Esophagus muscularis mucosa (tissue), 4 donors: ENCODE data around the gene CFAP99. TPM values are rescaled to one million over a fixed set of nuclear protein-coding genes. Genes with fewer than 3 reads are reported as not detected.

Experiments
- DNase-seq: peaks from one replicate; pipeline ENCODE4 v3.0.0-alpha.2; 2017; ENCODE audit errors: extremely low spot score
- H3K27ac ChIP-seq, 4 donors: fragments of 200-600 bp; sonication (generic); replicated peaks in 1 of 4; 1 replicate in 3 of 4; 2 replicates in 1 of 4; pipeline ENCODE4 v1.5.1; 2016 to 2019; ENCODE audit warnings: mild to moderate bottlenecking in 1 of 4
- H3K27me3 ChIP-seq, 4 donors: fragments of 200-600 bp; sonication (generic); one replicate each; pipeline versions ENCODE4 v1.5.1 to v1.6.0; 2016 to 2019
- H3K36me3 ChIP-seq, 4 donors: fragments of 200-600 bp; sonication (generic); one replicate each; pipeline ENCODE4 v1.5.1; 2016 to 2019
- H3K4me1 ChIP-seq, 4 donors: fragments of 200-600 bp; sonication (generic); one replicate each; pipeline ENCODE4 v1.5.1; 2016 to 2019
- H3K4me3 ChIP-seq, 4 donors: fragments of 200-600 bp; sonication (generic); 1 replicate in 2 of 4; 2 replicates in 2 of 4; pipeline ENCODE4 v1.5.1; 2016 to 2019; ENCODE audit warnings: mild to moderate bottlenecking in 4 of 4, moderate library complexity in 1 of 4
- H3K9me3 ChIP-seq, 4 donors: fragments of 200-600 bp; sonication (generic); 1 replicate in 3 of 4; 2 replicates in 1 of 4; pipeline ENCODE4 v1.5.1; 2016 to 2019
- CTCF ChIP-seq, 3 experiments: fragments of 200-600 bp in 2 of 3; fragments of 450-650 bp in 1 of 3; sonication (generic) in 2 of 3; IDR thresholded peaks; one replicate each; pipeline ENCODE4 v1.5.1; 2017 to 2019; ENCODE audit warnings: antibody characterized with exemption in 3 of 3, mild to moderate bottlenecking in 2 of 3, moderate library complexity in 1 of 3
- EP300 ChIP-seq: sonication (generic); formaldehyde crosslinking; IDR thresholded peaks from one replicate; pipeline ENCODE4 v1.6.1; 2017; ENCODE audit warnings: antibody characterized with exemption
- POLR2A ChIP-seq: fragments of 450-650 bp; IDR thresholded peaks from one replicate; pipeline ENCODE4 v1.6.1; 2017; ENCODE audit warnings: antibody characterized with exemption, moderate library complexity, mild to moderate bottlenecking, low read depth
- POLR2AphosphoS5 ChIP-seq, 2 donors: sonication (generic); formaldehyde crosslinking; IDR thresholded peaks; one replicate each; pipeline ENCODE4 v1.6.1; 2017; ENCODE audit warnings: antibody characterized with exemption in 2 of 2
- WGBS: methylation state at CpG from one replicate; pipeline ENCODE4 v1.1.5; 2018; 5-methylcytosine and 5-hydroxymethylcytosine counted together
- intact Hi-C: fragments of 100-400 bp; cut with DNase I; formaldehyde crosslinking; loops from one replicate; pipeline ENCODE4 v1.15.1; 2023
- total RNA-seq, 4 donors: library from RNA; depleted of rRNA; stranded (reverse); fragments of >200 nt; gene quantifications; one replicate each; pipeline versions ENCODE4 v1.1.0 to v1.2.1, GENCODE V29; 2016

Gene CFAP99
- total RNA-seq, 4 donors from 2014 or later: 1.5 TPM; not detected in 3

- no peaks in the 10 kb centered on the region for H3K9me3 ChIP-seq
- DNase-seq: no peak
- no peaks in the 10 kb centered on the region for H3K36me3 ChIP-seq
- WGBS: 73% methylated on average over 21 of the region's 21 CpGs
- H3K27ac ChIP-seq: no peak overlapping the region
- H3K4me1 ChIP-seq: peaks cover 4 to 16% (median 7%) of the 10 kb centered on the region in 4 donors
- peaks cover 0 to 20% (median 0%) of the 10 kb centered on the region in 4 donors for H3K27me3 ChIP-seq
- intact Hi-C loops: no loop called here
- H3K4me3 ChIP-seq: no peak overlapping the region
- TF ChIP-seq POLR2AphosphoS5 (IDR thresholded peaks at IDR 0.05): no peak
- TF ChIP-seq CTCF (IDR thresholded peaks at IDR 0.05): no peak
- no peak for TF ChIP-seq EP300
- TF ChIP-seq POLR2A: no peak
These were observed 21.9 kb upstream of the CFAP99 start for GRCh38 chr4:2396781-2397368.

GRCh38 chr4:2397596-2398379 is 21.0 kb upstream of the CFAP99 start:
- WGBS: 81% methylated on average over 18 of the region's 20 CpGs
- Histone ChIP-seq H3K27ac (no peak overlapping the region), H3K36me3 (no peaks in the 10 kb centered on the region), H3K4me3 (no peak overlapping the region), H3K27me3 (peaks cover 0 to 20% (median 0%) of the 10 kb centered on the region in 4 donors), H3K4me1 (peaks cover 13 to 26% (median 16%) of the 10 kb centered on the region in 4 donors), H3K9me3 (no peaks in the 10 kb centered on the region)
- DNase-seq: no peak
- intact Hi-C loops: no loop called here
- TF ChIP-seq POLR2AphosphoS5 (IDR thresholded peaks at IDR 0.05): no peak
- TF ChIP-seq EP300: no peak
- no peak for TF ChIP-seq CTCF (IDR thresholded peaks at IDR 0.05)
- no peak for TF ChIP-seq POLR2A

- Histone ChIP-seq H3K36me3 (no peaks in the 10 kb centered on the region), H3K4me1 (peaks cover 16 to 24% (median 19%) of the 10 kb centered on the region in 4 donors), H3K9me3 (no peaks in the 10 kb centered on the region), H3K27me3 (peaks cover 0 to 10% (median 0%) of the 10 kb centered on the region in 4 donors), H3K4me3 (no peak overlapping the region), H3K27ac (no peak overlapping the region)
- TF ChIP-seq POLR2A (no peak), POLR2AphosphoS5 (IDR thresholded peaks at IDR 0.05) (no peak), CTCF (IDR thresholded peaks at IDR 0.05) (no peak), EP300 (no peak)
- 85% methylated on average over 7 of the region's 10 CpGs for WGBS
- no peak for DNase-seq
- intact Hi-C loops: no loop called here
These were observed 19.5 kb upstream of the CFAP99 start for GRCh38 chr4:2399216-2399615.

GRCh38 chr4:2399631-2400190 is 19.0 kb upstream of the CFAP99 start:
- H3K36me3 ChIP-seq: no peaks in the 10 kb centered on the region
- 89% methylated on average over 4 of the region's 28 CpGs for WGBS
- H3K9me3 ChIP-seq: no peaks in the 10 kb centered on the region
- intact Hi-C loops: no loop called here
- H3K4me3 ChIP-seq: no peak overlapping the region
- H3K27me3 ChIP-seq: peaks cover 0 to 9% (median 0%) of the 10 kb centered on the region in 4 donors
- no peak overlapping the region for H3K27ac ChIP-seq
- H3K4me1 ChIP-seq: peaks cover 16 to 24% (median 19%) of the 10 kb centered on the region in 4 donors
- no peak for DNase-seq
- TF ChIP-seq POLR2AphosphoS5 (IDR thresholded peaks at IDR 0.05) (no peak), POLR2A (no peak), EP300 (no peak), CTCF (IDR thresholded peaks at IDR 0.05) (no peak)
